IPS-20b (cell line): ENCODE data around the gene C14orf132.

ENCODE experiments used
- H3K27ac ChIP-seq: one replicate; pipeline ENCODE4 v1.5.1; 2013; ENCODE audit warnings: low read length
- H3K27me3 ChIP-seq: 2 replicates; pipeline ENCODE4 v1.6.1; 2013; ENCODE audit warnings: mild to moderate bottlenecking, low read length, inconsistent platforms; ENCODE audit not compliant: insufficient read depth
- H3K36me3 ChIP-seq: 2 replicates; pipeline ENCODE4 v1.6.1; 2013; ENCODE audit warnings: low read depth, mild to moderate bottlenecking, inconsistent platforms, low read length, moderate library complexity; ENCODE audit not compliant: insufficient read depth
- H3K4me1 ChIP-seq: 2 replicates; pipeline ENCODE4 v1.6.1; 2013; ENCODE audit warnings: mild to moderate bottlenecking, control low read depth, inconsistent platforms, low read length, moderate library complexity; ENCODE audit not compliant: insufficient read depth
- H3K4me3 ChIP-seq: 2 replicates; pipeline ENCODE4 v1.5.1; 2013; ENCODE audit warnings: mild to moderate bottlenecking, low read length, inconsistent platforms
- H3K9ac ChIP-seq: 2 replicates; pipeline ENCODE4 v1.6.1; 2013; ENCODE audit warnings: low read depth, mild to moderate bottlenecking, inconsistent platforms, low read length, moderate library complexity
- H3K9me3 ChIP-seq: 2 replicates; pipeline ENCODE4 v1.6.1; 2013; ENCODE audit warnings: mild to moderate bottlenecking, low read depth, low read length, inconsistent platforms; ENCODE audit not compliant: insufficient read depth

The C14orf132 gene

DNA sequence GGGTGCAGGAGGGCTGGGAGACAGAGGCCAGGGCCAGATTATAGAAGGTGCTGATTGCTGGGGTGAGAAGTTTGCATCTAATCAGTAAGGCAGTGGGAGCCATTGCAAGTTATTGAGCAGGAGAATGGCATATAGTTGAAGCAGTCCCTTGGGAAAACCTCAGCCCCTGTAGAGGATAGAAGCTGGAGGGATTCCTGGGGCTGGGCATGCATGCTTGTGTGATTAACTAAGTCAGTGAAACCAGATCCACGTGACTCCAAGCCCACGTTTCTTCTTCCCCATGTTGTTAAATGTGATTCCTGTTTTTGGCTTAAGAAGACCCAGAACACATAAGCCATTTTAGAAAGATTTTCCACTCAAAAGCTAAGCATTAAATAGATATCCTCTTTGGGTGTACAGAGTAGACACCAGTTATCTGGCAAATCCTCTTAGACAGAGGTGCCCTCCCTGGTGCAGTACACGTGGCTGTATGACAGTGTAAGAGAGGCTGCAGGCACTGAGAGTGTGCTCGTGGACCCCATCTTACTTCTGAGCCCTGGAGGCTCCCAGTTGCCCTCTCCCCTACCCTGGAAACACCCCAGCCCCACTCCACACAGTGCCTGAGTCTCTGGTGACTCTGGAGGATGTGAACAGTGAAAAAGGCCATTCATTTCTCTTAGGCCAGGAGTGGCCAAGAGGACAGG is 3.2 kb downstream of the C14orf132 start:
- no peak overlapping the region for H3K4me3 ChIP-seq
- peaks cover 9% of the 10 kb centered on the region; the same call in 1 of the 2 replicates for H3K4me1 ChIP-seq
- H3K9ac ChIP-seq: no peak overlapping the region
- peaks cover 33% of the 10 kb centered on the region for H3K27me3 ChIP-seq
- no peak overlapping the region for H3K27ac ChIP-seq
- H3K9me3 ChIP-seq: no peaks in the 10 kb centered on the region; the same call in 1 of the 2 replicates
- H3K36me3 ChIP-seq: peaks cover 6% of the 10 kb centered on the region; the same call in 1 of the 2 replicates

DNA sequence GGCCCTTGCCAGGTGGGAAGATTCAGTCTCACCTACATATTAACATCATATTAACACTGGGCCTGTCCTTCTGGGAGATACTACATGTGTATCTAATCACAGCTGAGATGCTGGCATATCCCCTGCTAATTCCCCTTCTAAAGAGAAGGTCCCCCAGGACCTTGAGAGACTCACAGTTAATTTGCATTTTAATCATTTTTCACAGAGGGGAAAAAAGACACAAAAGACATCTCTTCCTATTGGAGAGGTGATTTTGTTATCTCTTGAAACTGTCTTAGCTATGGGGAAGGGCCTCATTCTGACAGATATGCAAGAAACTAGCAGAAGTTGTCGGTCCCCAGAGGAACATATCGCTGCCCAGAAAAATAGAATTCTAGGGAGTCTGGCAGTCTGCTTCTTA is 7.5 kb downstream of the C14orf132 start:
- Histone ChIP-seq H3K9ac (no peak overlapping the region), H3K36me3 (no peaks in the 10 kb centered on the region)

DNA sequence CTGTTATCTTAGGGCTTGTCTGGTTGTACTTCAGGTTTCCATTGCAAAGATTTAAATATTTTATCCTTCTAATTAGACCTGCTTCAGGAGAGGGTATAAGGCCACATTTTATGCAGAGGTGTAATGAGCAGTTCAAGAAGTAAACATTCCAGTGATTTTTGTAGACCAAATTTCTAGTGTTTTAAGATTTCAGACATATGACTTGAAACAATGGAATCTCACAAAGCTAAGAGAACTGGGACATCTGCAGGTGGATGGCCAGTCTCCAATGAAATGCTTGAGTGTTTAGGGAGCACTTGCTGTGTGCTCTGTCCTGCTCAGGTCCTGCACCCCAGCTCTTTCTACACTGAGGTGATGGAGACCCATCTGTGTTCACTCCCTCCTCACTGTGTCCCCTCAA is 7.9 kb downstream of the C14orf132 start:
- no peaks in the 10 kb centered on the region for H3K27me3 ChIP-seq
- no peak overlapping the region for H3K4me3 ChIP-seq
- peaks cover 3% of the 10 kb centered on the region; the same call in 1 of the 2 replicates for H3K36me3 ChIP-seq
- no peaks in the 10 kb centered on the region; the same call in 1 of the 2 replicates for H3K9me3 ChIP-seq
- H3K4me1 ChIP-seq: no peaks in the 10 kb centered on the region; the same call in 1 of the 2 replicates
- no peak overlapping the region for H3K27ac ChIP-seq
- H3K9ac ChIP-seq: no peak overlapping the region

More for the DNA sequence above, 7.5 kb downstream of the C14orf132 start:
- no peaks in the 10 kb centered on the region; the same call in 1 of the 2 replicates for H3K9me3 ChIP-seq
- H3K27ac ChIP-seq: no peak overlapping the region
- no peaks in the 10 kb centered on the region for H3K27me3 ChIP-seq
- no peak overlapping the region for H3K4me3 ChIP-seq
- H3K4me1 ChIP-seq: no peaks in the 10 kb centered on the region; the same call in 1 of the 2 replicates

DNA sequence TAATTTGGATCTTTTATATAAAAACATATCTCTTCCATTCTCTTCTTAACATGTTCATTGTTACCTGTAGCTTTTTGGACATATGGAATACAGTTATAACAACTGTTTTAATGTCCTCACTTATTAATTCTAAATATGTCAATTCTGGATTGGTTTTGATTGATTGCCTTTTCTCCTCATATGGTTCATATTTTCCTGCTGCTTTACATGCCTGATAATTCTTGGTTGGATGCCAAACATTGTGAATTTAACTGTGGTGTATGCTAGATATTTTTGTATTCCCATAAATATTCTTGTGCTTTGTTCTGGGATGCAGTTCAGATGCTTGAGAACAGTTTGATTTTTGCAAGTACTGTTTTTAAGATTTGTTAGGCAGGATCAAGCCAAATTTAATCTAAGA is 10.8 kb downstream of the C14orf132 start:
- no peaks in the 10 kb centered on the region for H3K27me3 ChIP-seq
- H3K4me3 ChIP-seq: no peak overlapping the region
- no peak overlapping the region for H3K27ac ChIP-seq
- H3K4me1 ChIP-seq: no peaks in the 10 kb centered on the region; the same call in 1 of the 2 replicates
- no peak overlapping the region for H3K9ac ChIP-seq
- no peaks in the 10 kb centered on the region for H3K9me3 ChIP-seq
- H3K36me3 ChIP-seq: peaks cover 6% of the 10 kb centered on the region; the same call in 1 of the 2 replicates

GRCh38 chr14:96050482-96050881 is 11.3 kb downstream of the C14orf132 start:
- Histone ChIP-seq H3K36me3 (peaks cover 6% of the 10 kb centered on the region; the same call in 1 of the 2 replicates), H3K4me3 (no peak overlapping the region), H3K9me3 (no peaks in the 10 kb centered on the region), H3K27me3 (no peaks in the 10 kb centered on the region), H3K4me1 (no peaks in the 10 kb centered on the region; the same call in 1 of the 2 replicates), H3K9ac (no peak overlapping the region), H3K27ac (no peak overlapping the region)

GRCh38 chr14:96051231-96051630 is 12.1 kb downstream of the C14orf132 start:
- Histone ChIP-seq H3K4me3 (no peak overlapping the region), H3K4me1 (peaks cover 7% of the 10 kb centered on the region; the same call in 1 of the 2 replicates), H3K27me3 (no peaks in the 10 kb centered on the region), H3K9me3 (no peaks in the 10 kb centered on the region), H3K27ac (no peak overlapping the region), H3K9ac (no peak overlapping the region), H3K36me3 (peaks cover 6% of the 10 kb centered on the region; the same call in 1 of the 2 replicates)

DNA sequence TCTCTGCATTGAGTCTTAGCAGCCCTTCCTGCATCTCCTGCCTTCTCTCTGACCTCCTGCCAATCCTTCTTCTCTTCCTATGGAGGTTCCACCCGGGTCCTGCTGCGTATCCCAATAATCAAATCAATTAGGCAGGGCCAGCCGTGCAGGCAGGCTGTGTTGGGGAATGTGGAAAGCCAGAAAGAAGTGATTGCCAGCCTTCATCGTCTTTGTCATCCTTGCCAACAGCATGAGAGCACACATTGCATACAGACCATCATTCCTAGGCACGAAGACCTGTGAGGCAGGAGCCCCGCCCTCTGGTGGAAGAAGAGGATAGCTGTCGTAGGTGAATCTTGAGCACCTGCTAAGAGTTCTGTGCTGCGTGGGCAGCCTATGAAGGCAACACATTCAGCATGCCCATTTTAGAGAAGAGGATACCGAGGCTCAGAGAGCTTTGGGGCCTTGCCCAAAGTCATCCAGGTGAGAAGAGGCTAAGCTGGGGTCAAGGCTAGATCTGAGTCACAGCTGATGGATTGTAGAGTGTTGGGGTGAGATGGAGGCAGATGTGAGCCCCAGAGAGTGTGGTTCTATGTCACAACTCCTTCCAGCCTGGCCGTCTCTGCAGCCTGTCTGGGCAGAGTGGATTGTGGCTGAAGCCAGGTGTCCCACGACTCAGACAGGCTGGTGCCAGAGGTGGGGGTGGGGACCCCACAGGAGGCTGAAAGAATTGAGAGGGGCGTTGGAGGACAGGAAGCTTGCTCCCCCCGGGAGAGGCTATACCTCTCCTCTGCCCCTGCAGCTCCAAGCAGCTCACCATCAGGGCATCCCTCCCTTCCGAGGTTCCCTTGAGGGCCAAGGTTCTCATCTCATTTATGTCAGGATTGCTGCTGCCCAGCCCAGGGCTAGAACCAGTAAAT is 12.7 kb downstream of the C14orf132 start:
- H3K4me3 ChIP-seq: no peak overlapping the region
- H3K27me3 ChIP-seq: no peaks in the 10 kb centered on the region
- H3K27ac ChIP-seq: no peak overlapping the region

GRCh38 chr14:96052541-96053247 is 13.5 kb downstream of the C14orf132 start:
- H3K36me3 ChIP-seq: peaks cover 6% of the 10 kb centered on the region; the same call in 1 of the 2 replicates
- no peak overlapping the region for H3K9ac ChIP-seq
- peaks cover 9% of the 10 kb centered on the region; the same call in 1 of the 2 replicates for H3K4me1 ChIP-seq

More for the DNA sequence above, 12.7 kb downstream of the C14orf132 start:
- peaks cover 6% of the 10 kb centered on the region; the same call in 1 of the 2 replicates for H3K36me3 ChIP-seq
- no peak overlapping the region for H3K9ac ChIP-seq
- H3K9me3 ChIP-seq: no peaks in the 10 kb centered on the region
- peaks cover 9% of the 10 kb centered on the region; the same call in 1 of the 2 replicates for H3K4me1 ChIP-seq

DNA sequence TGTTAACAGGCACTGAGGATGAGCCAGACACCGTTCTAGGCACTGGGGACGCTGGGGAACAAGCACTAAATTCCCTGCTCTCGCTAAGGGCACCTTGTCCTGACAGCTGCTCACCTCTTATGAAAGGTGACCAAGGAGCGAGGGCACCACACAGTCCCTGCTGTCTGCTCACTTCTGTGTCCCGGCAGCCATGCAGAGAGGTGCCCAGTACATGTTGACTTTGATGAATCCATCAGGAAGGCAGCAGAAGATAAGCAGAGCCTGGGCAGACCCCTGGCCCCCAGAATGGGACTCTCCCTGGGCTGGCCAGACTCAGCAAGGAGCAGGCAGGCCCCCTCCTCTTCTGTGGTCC is 14.1 kb downstream of the C14orf132 start:
- H3K36me3 ChIP-seq: peaks cover 6% of the 10 kb centered on the region; the same call in 1 of the 2 replicates

More at GRCh38 chr14:96052541-96053247, 13.5 kb downstream of the C14orf132 start:
- no peak overlapping the region for H3K4me3 ChIP-seq
- no peaks in the 10 kb centered on the region for H3K27me3 ChIP-seq
- H3K27ac ChIP-seq: no peak overlapping the region
- H3K9me3 ChIP-seq: no peaks in the 10 kb centered on the region

GRCh38 chr14:96053600-96054381 is 14.6 kb downstream of the C14orf132 start:
- Histone ChIP-seq H3K4me3 (no peak overlapping the region), H3K27me3 (no peaks in the 10 kb centered on the region), H3K9me3 (no peaks in the 10 kb centered on the region), H3K9ac (no peak overlapping the region), H3K4me1 (peaks cover 9% of the 10 kb centered on the region; the same call in 1 of the 2 replicates), H3K27ac (no peak overlapping the region), H3K36me3 (peaks cover 6% of the 10 kb centered on the region; the same call in 1 of the 2 replicates)

More for the DNA sequence above, 14.1 kb downstream of the C14orf132 start:
- Histone ChIP-seq H3K27ac (no peak overlapping the region), H3K9me3 (no peaks in the 10 kb centered on the region), H3K27me3 (no peaks in the 10 kb centered on the region), H3K4me3 (no peak overlapping the region), H3K9ac (no peak overlapping the region), H3K4me1 (peaks cover 9% of the 10 kb centered on the region; the same call in 1 of the 2 replicates)
